ENCODE measurements around the gene TTYH1.

DNA sequence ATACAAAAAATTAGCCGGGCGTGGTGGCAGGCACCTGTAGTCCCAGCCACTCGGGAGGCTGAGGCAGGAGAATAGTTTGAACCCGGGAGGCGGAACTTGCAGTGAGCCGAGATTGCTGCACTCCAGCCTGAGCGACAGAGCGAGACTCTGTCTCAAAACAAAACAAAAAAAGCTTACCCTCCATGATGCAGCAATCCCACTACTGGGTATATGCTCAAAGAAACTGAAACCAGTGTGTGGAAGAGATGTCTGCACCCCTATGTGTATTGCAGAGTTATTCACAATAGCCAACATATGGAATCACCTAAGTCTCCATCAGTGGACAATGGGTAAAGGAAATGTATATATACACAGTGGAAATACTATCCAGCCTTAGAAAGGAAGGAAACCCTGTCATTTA, 19.6 kb upstream of the TTYH1 start:
- TF ChIP-seq, protein P1, sequence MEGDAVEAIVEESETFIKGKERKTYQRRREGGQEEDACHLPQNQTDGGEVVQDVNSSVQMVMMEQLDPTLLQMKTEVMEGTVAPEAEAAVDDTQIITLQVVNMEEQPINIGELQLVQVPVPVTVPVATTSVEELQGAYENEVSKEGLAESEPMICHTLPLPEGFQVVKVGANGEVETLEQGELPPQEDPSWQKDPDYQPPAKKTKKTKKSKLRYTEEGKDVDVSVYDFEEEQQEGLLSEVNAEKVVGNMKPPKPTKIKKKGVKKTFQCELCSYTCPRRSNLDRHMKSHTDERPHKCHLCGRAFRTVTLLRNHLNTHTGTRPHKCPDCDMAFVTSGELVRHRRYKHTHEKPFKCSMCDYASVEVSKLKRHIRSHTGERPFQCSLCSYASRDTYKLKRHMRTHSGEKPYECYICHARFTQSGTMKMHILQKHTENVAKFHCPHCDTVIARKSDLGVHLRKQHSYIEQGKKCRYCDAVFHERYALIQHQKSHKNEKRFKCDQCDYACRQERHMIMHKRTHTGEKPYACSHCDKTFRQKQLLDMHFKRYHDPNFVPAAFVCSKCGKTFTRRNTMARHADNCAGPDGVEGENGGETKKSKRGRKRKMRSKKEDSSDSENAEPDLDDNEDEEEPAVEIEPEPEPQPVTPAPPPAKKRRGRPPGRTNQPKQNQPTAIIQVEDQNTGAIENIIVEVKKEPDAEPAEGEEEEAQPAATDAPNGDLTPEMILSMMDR (conservative IDR thresholded peaks at IDR 0.05; ENCODE audit: low read length), result no peak
- TF ChIP-seq EZH2phosphoT487 (IDR thresholded peaks at IDR 0.05; ENCODE audit: borderline replicate concordance), result no peak

Data from Loucy (cell line).